HG03108 (cell line): ENCODE results near the gene ADD1.

Experiments
- ATAC-seq: cut with Tn5 transposase; IDR thresholded peaks from one replicate; pipeline ENCODE4 v1.9.1; 2021; ENCODE audit warnings: moderate library complexity; ENCODE audit not compliant: unreplicated experiment

ADD1 gene

DNA sequence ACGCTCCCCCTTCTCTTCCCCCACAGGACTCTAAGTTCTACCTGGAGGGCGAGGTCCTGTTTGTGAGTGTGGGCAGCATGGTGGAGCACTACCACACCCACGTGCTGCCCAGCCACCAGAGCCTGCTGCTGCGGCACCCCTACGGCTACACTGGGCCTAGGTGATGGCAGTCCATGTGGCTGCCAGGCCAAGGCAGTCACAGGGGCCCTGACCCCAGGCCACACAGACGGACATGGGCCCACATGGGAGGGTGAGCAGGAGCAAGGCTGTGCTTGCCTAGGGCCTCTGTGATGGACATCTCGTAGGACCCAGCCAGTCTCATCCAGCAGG, 10.0 kb upstream of the ADD1 start:
- ATAC-seq, result no peak

DNA sequence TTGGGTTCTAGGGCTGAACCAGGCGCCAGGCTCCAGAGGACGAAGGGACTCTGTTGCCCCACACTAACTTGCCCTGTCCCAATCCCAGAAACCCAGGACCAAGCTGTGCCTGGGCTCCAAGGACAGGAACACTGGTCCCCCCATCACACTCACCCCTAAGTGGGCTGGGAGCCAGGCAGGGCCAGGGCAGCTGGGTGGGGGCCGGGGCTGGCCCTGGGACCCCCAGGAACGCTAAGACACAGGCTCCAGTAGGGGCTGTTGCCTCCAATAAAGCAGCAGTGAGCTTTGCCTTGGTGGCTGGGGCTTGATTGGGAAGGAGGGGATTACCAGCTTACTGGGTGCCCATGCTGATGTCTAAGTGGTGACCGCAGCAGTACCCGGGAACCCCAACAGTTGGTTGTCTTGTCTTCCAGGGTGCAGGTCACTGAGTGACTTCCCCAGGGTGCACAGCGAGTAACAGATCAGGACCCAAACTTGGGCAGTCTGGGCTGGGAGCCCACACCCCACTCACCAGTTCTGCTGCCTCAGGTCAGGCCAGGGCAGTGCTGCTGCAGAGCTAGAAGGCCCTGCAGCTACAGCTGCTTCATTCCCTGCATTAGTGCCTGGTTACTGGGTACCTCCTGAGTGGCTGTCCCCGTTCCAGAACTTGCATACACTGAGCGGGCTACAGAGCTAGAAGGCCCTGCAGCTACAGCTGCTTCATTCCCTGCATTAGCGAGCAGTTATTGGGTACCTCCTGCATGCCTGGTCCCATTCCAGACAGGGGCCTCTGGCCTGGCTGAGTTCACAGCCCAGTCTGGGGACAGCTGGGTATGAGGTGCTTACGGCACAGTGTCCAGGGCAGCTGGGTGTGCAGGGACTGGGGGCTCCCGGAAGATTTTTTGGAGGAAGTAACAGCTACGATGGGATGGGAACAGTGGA, 9.4 kb upstream of the ADD1 start:
- no peak for ATAC-seq

DNA sequence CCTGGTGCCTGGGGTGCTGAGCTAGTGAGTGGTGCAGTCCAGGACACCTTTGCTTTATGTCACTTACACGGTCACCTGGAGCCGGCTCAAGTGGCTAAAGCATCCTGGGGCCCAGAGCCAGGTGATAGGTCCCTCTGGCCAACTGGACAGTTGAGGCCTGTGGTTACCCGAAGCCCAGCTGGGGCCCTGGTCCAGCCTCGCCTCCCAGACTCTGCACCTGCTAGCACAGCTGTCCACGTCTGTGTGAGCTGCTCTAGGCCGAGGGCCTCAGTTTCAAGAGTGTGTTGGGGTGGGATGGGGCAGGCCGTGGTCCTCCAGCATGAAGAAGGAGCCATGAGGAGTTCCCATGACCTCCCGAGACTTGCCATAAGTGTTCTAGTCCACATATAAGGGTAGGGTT, 7.7 kb upstream of the ADD1 start:
- no peak for ATAC-seq

DNA sequence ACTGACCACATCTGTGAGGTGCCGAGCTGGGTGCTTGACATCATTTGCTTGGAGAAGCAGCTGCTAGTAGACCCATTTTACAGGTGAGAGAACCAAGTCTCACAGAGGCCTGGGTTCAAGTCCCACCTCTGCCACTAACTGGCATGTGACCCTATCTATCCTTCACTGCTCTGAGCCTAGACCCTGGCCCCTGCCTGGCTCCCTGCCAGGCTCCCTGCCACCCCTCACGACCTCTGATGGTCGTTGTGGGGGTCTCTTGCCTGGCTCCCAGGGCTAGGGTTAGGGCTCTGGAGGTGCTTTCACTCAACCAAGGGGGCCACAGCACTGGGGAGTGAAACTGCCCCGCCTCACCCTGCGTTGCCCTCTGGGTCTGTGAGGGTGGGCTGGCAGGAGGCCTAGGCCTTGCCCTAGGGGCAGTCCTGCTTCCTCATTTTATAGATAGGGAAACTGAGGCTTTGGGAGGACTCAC, 7.2 kb upstream of the ADD1 start:
- ATAC-seq, result no peak

DNA sequence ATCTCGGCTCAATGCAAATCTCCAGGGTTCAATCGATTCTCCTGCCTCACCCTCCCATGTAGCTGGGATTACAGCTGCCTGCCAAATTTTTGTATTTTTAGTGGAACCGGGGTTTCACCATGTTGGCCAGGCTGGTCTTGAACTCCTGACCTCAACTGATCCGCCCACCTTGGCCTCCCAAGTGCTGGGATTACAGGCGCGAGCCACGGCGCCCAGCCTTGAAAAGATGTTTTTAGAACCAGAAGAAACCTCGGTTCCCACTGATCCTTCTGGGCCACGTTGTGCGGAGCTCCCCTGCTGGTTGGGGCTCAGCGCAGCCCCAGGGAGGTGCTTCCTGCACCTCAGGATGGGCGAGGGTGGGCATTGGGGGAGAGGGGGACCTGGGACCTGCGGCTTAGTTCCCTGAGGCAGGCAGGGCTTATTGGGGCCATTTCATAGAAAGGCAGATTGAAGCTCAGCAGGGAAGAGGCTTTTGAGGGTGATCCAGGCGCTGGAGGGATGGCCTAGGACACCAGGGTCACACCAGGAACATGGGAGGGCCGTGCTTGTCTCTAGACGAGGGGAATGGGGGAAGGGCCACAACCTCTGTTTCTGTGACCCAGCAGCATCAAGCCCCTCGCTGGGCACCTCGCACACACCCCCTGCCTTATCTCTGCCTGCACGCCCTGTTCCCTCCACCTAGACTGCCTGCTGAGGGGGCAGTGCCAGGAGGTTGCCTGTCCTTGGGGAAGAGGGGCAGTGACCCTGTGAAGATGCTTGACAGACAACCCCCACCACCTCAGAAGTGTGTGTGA, 6.3 kb upstream of the ADD1 start:
- ATAC-seq, result no peak

DNA sequence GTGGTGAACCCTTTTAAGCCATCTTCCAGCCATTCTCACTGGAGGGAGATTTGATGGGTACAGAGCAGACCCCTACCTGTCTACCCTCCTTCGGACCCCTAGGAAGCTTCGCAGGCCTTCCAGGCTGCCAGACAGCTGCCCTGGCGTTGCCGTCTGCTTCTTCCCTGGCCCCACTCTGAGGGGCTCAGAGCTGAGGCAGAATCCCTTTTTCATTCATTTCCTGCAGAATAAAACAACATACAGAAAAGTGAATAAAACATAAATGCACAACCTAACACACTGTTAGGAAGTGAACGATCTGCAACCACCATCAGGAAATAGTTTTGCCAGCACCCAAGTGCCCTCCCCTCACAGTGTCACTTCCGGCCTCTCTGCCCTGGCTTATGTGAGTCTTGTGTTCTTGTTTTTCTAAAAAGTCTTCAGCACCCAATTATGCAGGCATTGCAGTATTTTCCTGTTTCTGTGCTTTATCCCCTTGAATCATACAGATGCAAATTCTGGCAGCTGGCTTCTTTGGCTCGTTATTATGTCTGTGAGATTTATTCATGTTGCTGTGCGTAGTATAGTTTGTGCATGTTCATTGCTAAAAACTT, 5.6 kb upstream of the ADD1 start:
- ATAC-seq, result no peak

DNA sequence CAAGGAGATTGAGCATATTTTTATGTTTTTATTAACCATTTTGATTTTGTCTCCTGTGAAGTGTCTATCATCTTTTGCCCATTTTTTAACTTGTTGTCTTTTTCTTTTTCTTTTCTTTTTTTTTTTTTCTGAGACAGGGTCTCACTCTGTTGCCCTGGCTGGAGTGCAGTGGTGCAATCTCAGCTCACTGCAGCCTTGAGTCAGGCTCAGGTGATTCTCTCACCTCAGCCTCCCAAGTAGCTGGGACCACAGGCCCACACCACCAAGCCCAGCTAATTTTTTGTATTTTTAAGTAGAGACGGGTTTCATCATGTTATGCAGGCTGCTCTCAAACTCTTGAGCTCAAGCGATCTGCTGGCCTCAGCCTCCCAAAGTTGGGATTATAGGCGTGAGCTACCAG, 4.6 kb upstream of the ADD1 start:
- no peak for ATAC-seq

DNA sequence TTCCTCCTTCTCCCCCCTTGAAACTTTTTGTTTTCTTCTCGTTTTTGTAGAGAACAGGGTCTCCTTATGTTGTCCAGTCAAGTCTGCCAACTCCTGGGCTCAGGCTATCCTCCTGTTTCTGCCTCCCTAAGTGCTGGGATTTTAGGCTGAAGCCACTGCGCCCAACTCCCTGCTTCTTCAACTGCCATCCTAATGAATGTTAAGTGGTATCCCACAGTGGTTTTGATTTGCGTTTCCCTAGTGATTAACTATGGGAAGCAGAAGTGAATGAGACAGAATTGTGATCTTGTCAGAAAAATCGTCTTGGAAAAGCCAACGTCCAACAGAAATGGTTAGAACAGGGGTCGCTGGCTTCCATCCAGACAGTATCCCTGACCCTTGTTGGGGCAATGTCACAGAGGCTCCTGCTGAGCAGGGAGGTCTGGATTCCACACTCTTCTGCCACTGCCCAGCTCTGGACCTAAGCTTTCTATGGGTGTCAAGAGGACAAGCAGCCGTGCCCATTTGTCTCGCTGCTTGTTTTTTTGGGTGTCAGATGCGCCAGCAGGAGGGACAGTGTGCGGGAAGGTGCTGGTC, 869 bp upstream of the ADD1 start:
- no peak for ATAC-seq

DNA sequence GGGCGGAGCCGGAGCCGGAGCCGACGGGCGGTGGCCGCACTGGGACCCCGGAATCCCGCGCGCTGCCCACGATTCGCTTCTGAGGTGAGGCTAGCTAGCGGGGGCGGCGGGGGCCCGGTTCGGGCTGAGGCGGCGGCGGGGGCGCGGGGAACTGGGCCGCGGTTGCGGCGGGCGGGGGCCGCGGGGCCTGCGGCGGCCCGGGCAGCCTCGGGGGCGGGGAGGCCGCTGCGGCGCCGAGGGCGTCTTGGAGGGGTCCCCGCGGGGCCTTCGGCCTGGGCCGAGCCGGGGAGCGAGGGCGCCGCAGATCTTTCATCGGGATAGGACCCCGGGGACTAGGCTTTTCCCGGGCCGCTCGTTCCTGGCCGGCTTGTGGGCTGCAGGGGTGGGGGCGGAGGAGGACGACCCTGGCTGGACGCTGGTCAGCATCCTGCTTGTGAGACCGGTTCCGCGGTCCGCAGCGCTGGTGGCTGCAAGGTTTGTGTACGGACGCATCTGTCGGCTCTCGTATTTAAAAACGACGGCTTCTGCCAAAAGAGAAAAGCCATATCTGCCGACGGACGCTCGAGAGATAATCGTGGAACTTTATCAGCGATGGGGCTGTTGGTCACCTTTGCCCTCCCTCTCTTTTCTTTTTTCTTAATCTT, 419 bp downstream of the ADD1 start:
- no peak for ATAC-seq

DNA sequence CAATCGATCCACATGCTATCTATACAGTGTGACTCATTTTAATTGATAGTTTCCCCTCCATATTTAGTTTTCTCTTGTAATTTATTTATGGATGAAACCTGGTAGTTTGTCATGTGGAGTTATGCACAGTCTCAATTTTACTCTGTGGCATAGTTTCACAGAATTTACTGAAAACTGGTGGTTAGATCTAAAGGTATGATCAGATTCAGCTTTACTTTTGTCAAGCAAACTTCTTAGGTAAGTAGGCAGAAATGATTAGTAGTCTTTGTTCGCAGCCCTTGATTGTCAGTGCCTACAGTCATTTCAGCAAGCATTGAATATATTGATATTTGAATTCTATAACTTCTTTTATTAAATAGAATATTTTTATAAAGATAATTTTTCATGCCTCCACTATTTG, 2.5 kb downstream of the ADD1 start:
- ATAC-seq, result no peak

DNA sequence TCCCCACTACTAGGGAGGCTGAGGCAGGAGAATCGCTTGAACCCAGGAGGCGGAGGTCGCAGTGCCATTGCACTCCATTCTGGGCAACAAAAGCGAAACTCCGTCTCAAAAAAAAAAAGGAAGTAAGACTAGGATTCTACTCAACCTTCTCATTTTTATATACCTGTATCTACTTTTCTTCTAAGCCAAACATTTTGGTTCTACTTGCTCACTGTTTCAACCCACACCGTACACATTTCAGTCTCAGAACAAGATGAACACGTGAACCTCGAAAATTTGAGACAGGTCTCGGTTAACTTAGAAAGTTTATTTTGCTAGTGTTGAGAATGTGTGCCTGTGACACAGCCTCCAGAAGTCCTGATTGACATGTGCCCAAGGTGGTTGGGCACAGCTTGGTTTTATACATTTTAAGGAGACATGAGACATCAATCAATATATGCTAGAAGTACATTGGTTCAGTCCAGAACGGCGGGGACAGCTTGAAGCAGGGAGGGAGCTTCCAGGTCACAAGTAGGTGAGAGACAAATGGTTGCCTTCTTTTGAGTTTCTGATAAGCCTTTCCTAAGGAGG, 3.7 kb downstream of the ADD1 start:
- no peak for ATAC-seq

DNA sequence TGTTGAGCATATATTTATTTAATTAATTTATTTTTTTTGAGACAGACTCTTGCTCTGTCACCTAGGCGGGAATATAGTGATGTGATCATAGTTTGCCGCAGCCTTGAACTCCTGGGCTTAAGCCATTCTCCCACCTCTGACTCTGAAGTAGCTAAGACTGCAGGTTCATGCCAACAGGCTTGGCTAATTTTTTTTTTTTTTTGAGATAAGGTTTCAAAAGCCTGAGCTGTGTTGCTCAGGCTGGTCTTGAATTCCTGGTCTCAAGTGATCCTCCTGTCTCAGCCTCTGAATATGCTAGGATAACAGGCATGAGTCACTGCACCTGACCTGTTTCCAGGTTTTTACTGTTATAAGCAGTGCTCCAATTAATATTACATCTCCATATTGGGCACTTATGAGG, 4.8 kb downstream of the ADD1 start:
- no peak for ATAC-seq

DNA sequence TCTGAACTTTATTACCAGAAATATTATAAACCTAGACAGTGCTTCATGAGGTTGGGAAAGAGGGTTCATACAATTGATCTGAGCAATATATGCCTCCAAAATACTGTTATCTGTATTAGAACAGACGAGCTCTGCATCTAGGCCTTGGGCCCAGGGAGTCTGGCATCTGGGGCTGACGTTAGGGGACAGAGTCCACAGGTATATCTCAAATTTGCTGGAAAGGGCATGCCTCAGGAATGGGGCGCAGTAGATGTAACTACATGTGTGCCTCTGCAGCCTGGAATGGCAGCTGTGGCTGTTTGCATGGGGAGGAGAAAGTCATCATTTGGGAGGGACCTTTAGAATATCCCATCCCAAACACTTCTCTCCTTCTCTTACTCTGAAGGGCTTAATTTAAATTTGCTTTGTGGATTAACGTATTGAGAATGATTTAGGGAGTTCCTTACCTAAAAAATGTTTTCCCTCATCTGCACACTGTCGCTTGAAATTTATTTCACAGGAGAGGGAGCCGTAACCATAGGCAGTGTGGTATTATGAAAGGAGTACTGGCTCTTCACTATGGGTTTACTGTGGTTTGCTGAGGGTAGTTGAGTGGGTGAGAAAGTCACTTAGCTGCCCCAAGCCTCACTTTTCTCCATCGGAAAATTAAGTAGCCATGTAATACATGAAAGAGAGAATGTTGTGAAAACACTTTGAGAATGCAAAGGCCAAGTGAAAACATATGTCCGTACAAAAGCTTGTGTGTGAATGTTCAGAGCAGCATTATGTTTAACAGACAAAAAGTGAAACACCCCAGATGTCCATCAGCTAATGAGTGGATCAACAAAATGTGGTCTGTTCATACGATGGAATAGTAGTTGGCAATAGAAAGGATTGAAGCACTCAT, 5.9 kb downstream of the ADD1 start:
- ATAC-seq, result no peak

DNA sequence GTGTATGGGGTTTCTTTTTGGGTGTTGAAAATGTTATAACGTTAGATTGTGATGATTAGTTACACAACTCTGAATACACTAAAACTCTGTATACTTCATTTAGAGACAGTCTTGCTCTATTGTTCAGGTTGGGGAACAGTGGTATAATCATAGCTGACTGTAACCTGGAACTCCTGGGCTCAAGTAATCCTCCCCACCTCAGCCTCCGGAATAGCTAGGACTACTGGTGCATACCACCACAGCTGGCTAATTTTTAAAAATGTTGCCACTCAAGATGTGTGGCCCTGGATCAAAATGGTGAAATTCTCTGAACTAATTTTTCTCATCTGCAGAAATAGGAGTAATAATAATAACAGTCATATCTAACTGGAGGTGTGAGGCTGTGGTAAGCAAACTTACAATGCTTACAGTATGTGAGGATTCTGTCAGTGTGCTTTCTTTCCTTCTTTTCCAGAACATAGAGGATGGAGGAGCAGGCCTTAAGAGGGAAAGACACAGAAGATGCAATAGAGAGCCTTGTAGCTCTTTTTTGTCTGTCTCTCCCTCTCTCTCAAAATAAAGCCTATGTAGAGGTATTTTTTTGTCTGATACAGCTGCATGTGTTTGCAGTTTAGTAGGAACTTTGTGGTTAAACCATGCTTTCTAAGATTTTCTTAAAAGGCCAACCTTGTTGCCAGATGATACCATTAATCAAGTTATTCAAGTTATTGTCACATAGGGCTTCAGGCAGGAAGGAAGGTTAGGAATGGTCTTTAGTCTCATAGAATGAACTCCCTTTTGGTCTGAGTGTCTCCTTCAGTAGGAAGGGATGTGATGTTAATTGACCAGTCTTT, 7.5 kb downstream of the ADD1 start:
- no peak for ATAC-seq

DNA sequence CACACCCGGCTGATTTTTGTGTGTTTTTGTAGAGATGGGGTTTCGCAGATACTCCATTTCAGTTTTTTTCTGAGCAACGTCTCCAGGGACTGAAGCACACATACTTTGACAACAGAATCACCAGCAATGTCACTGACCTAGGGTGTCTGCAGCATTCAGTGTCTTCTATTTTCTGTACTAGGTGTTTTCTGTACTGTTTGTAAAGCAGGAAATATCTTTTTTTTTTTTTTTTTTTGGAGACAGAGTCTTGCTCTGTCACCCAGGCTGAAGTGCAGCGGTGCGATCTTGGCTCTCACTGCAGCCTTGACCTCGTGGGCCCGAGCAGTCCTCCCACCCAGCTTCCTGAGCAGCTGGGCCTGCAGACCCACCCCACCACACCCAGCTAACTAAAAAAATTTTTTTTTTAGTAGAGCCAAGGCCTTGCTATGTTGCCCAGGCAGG, 8.9 kb downstream of the ADD1 start:
- ATAC-seq, result no peak

DNA sequence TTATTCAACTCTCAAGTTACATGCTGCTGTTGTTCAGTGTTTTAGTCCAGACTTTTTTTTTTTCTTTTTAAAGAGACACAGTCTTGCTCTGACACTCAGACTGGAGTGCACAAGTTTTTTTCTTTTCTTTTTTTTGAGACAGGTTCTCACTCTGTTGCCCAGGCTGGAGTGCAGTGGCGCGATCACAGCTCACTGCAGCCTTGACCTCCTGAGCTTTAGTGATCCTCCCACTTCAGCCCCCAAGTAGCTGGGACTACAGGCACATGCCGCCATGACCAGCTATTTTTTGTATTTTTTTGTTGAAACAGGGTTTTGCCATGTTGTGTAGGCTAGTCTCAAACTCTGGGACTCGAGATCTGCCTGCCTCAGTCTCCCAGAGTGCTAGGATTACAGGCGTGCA, 11.9 kb downstream of the ADD1 start:
- ATAC-seq, result no peak

DNA sequence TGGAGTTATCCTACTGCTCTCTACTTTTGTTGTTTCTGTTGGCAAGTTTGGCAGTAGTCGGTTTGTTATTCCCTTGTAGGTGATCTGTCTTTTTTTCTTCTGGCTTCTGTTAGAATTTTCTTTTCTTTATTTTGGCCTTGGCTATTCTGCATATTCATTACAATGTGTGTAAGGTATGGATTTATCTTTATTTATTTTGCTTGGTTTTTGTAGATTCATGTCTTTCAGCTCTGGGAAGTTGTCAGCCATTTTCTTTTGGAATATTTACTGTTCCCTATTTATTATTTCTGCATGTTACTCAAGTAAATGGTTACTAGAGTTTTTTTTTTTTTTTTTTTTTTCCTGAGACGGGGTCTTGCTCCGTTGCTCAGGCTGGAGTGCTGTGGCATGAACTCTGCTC, 12.6 kb downstream of the ADD1 start:
- ATAC-seq, result no peak

DNA sequence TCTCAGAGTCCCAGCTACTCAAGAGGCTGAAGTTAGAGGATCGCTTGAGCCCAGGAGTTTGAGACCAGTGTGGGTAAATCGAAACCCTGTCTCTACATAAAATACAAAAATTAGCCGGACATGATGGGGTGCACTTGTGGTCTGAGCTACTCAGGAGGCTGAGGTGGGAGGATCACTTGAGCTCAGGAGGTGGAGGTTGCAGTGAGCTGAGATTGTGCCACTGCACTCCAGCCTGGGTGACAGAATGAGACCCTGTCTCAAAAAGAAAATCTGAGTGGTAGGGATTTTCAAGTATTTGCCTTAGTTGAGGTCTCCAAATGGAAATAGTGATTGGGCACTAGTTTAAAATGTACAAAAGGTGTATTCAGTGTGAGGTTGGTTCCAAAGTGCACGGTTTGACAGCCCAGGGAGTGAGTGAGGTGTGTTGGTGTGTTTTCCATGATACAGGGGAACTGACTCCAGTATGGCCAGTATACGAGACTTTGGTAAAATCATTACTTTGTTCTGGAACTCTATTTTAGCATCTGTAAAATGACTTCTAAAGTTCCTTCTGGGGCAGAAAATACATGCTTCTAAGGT, 13.8 kb downstream of the ADD1 start:
- no peak for ATAC-seq
